Body of pancreas (tissue), 4 donors: ENCODE data around the gene CCR9. TPM values are rescaled to one million over a fixed set of nuclear protein-coding genes. Genes with fewer than 3 reads are reported as not detected.

Source experiments
- ATAC-seq: fragments of 150-250 bp; one replicate; pipeline ENCODE4 v1.9.1; 2016
- DNase-seq, 4 donors: peaks; one replicate each; pipeline ENCODE4 v3.0.0-alpha.2; 2019
- H3K27ac ChIP-seq, 4 donors: fragments of 200-600 bp; sonication (generic); 1 replicate in 3 of 4; 2 replicates in 1 of 4; pipeline versions ENCODE4 v1.5.1 to v1.6.1; 2016 to 2019; ENCODE audit warnings: mild to moderate bottlenecking in 1 of 4, mixed read lengths in 1 of 4, moderate library complexity in 1 of 4
- H3K27me3 ChIP-seq, 2 donors: fragments of 200-600 bp; sonication (generic); one replicate each; pipeline ENCODE4 v1.6.0; 2016; ENCODE audit warnings: mild to moderate bottlenecking in 1 of 2
- H3K36me3 ChIP-seq, 2 donors: fragments of 200-600 bp; sonication (generic); replicated peaks in 1 of 2; 2 replicates each; pipeline ENCODE4 v1.5.1; 2016; ENCODE audit warnings: low read depth in 2 of 2; ENCODE audit not compliant: insufficient read depth in 1 of 2
- H3K4me1 ChIP-seq: fragments of 200-600 bp; sonication (generic); one replicate; pipeline ENCODE4 v1.6.0; 2016
- H3K4me3 ChIP-seq, 2 donors: fragments of 200-600 bp; sonication (generic); 1 replicate in 1 of 2; 2 replicates in 1 of 2; pipeline ENCODE4 v1.5.1; 2016 to 2019
- H3K9me3 ChIP-seq, 3 donors: fragments of 200-600 bp; sonication (generic); 1 replicate in 2 of 3; 2 replicates in 1 of 3; pipeline ENCODE4 v1.5.1; 2016
- CTCF ChIP-seq, 7 experiments: fragments of 450-650 bp in 4 of 7; fragments of 200-600 bp in 3 of 7; sonication (generic) in 3 of 7; IDR thresholded peaks; one replicate each; pipeline ENCODE4 v1.5.1; 2016 to 2019; ENCODE audit warnings: antibody characterized with exemption in 7 of 7
- POLR2A ChIP-seq, 3 donors: fragments of 450-650 bp; IDR thresholded peaks; one replicate each; pipeline ENCODE4 v1.6.1; 2016; ENCODE audit warnings: antibody characterized with exemption in 3 of 3, mild to moderate bottlenecking in 2 of 3
- WGBS, 2 donors: methylation state at CpG; one replicate each; pipeline ENCODE4 v1.1.5; 2017; 5-methylcytosine and 5-hydroxymethylcytosine counted together
- intact Hi-C: fragments of 100-400 bp; cut with DNase I; formaldehyde crosslinking; loops from one replicate; pipeline ENCODE4 v1.15.1; 2023
- total RNA-seq, 2 donors: library from RNA; depleted of rRNA; stranded (reverse); fragments of >200 nt; gene quantifications; one replicate each; pipeline ENCODE4 v1.1.0, GENCODE V29; 2016

The CCR9 gene
- total RNA-seq, 2 donors from 2014 or later = not detected

GRCh38 chr3:45943207-45943846, 57.0 kb downstream of the CCR9 start, which contains the start of gene CXCR6:
Gene CXCR6, plus strand, starts transcription at chr3:45943464. Its CDS starts 3,018 bp downstream, at chr3:45946482.
- Histone ChIP-seq H3K27me3 (no peaks in the 10 kb centered on the region), H3K9me3 (no peaks in the 10 kb centered on the region), H3K27ac (no peak within 1 kb of the TSS), H3K4me3 (no peak within 1 kb of the TSS), H3K4me1 (no peaks in the 10 kb centered on the region), H3K36me3 (peaks cover 0 to 12% of the 10 kb centered on the region in 2 donors)
- DNase-seq (no peak), ATAC-seq (no peak)
- no peak for TF ChIP-seq CTCF (IDR thresholded peaks at IDR 0.05)
- TF ChIP-seq POLR2A (IDR thresholded peaks at IDR 0.05) = no peak
- intact Hi-C loops = no loop called here
- 85 to 97% methylated on average over 8 of the region's 8 CpGs for WGBS, 2 donors

DNA sequence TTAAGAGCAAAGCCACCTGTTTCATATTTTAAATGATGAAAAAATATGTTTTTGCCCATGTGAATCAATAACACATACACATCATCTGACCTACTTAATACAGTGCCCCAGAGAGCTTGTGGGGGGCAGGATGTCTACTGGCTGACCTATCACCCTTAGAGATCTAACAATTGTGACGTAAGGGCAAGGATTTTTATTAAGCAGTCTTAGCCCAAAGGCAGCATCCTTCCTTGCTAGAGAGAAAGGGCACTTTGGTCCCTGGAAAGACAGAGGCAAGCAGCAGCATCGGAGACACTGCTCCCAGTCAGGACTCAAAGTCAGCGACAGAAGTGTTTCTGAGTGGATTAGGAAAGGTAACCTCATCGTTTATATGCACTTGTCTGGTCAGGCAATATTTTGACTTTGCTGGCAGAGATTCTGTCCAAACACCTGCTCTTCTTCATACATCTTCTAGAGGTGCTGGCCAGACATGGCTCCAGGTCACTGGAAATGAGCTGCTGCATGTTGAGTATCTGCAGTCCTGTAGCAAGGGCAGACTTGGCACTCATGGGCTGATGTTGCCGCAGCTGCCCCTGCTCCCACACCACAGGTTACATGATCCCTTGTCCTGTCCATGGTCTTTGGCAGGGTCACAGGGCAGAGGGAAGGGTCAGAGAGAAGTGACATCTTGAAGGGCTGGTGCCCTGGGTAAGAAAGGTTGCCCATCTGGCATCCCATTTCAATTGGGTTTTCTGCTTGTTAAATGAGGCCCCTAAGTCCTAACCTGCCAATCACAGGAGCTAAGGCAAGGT, 58.7 kb downstream of the CCR9 start:
- peaks cover 0 to 17% of the 10 kb centered on the region in 2 donors for H3K36me3 ChIP-seq

GRCh38 chr3:45946307-45946706, 60.0 kb downstream of the CCR9 start:
- Histone ChIP-seq H3K4me1 (no peaks in the 10 kb centered on the region), H3K36me3 (peaks cover 0 to 21% of the 10 kb centered on the region in 2 donors), H3K27me3 (no peaks in the 10 kb centered on the region), H3K27ac (no peak overlapping the region), H3K9me3 (no peaks in the 10 kb centered on the region), H3K4me3 (no peak overlapping the region)
- TF ChIP-seq POLR2A (IDR thresholded peaks at IDR 0.05) (no peak), CTCF (IDR thresholded peaks at IDR 0.05) (no peak)
- ATAC-seq (no peak), DNase-seq (no peak)
- intact Hi-C loops = no loop called here
- 94% methylated on average over 1 of the region's 1 CpG; no CpG with 5 or more reads in 1 of the 2 donors for WGBS, 2 donors

More for the DNA sequence above, 58.7 kb downstream of the CCR9 start:
- ATAC-seq = no peak
- H3K4me1 ChIP-seq = no peaks in the 10 kb centered on the region
- no peaks in the 10 kb centered on the region for H3K9me3 ChIP-seq
- peak in 1 of 4 donors; percentile 30 for DNase-seq
- 76 to 88% methylated on average over 3 to 5 of the region's 5 CpGs for WGBS, 2 donors
- H3K4me3 ChIP-seq = no peak overlapping the region
- no peak overlapping the region for H3K27ac ChIP-seq
- intact Hi-C loops = no loop called here
- no peaks in the 10 kb centered on the region for H3K27me3 ChIP-seq
- TF ChIP-seq POLR2A (IDR thresholded peaks at IDR 0.05) = peak in 1 of 3 donors; percentile 7
- no peak for TF ChIP-seq CTCF (IDR thresholded peaks at IDR 0.05)

DNA sequence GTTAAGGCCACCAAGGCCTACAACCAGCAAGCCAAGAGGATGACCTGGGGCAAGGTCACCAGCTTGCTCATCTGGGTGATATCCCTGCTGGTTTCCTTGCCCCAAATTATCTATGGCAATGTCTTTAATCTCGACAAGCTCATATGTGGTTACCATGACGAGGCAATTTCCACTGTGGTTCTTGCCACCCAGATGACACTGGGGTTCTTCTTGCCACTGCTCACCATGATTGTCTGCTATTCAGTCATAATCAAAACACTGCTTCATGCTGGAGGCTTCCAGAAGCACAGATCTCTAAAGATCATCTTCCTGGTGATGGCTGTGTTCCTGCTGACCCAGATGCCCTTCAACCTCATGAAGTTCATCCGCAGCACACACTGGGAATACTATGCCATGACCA, 60.5 kb downstream of the CCR9 start:
- 74 to 87% methylated on average over 2 to 3 of the region's 3 CpGs for WGBS, 2 donors
- Histone ChIP-seq H3K4me3 (no peak overlapping the region), H3K9me3 (no peaks in the 10 kb centered on the region), H3K27ac (no peak overlapping the region), H3K27me3 (no peaks in the 10 kb centered on the region), H3K36me3 (peaks cover 0 to 27% of the 10 kb centered on the region in 2 donors), H3K4me1 (no peaks in the 10 kb centered on the region)
- no peak for DNase-seq
- intact Hi-C loops = no loop called here
- TF ChIP-seq POLR2A (IDR thresholded peaks at IDR 0.05) (no peak), CTCF (IDR thresholded peaks at IDR 0.05) (no peak)
- ATAC-seq = no peak
